Measurements from ENCODE around the gene KATNB1.
"Not testable (repeated sequence)": the region's sequence is repeated elsewhere in the genome, so short reads cannot be mapped to it uniquely, and the experiment has no call there.

The KATNB1 gene

DNA sequence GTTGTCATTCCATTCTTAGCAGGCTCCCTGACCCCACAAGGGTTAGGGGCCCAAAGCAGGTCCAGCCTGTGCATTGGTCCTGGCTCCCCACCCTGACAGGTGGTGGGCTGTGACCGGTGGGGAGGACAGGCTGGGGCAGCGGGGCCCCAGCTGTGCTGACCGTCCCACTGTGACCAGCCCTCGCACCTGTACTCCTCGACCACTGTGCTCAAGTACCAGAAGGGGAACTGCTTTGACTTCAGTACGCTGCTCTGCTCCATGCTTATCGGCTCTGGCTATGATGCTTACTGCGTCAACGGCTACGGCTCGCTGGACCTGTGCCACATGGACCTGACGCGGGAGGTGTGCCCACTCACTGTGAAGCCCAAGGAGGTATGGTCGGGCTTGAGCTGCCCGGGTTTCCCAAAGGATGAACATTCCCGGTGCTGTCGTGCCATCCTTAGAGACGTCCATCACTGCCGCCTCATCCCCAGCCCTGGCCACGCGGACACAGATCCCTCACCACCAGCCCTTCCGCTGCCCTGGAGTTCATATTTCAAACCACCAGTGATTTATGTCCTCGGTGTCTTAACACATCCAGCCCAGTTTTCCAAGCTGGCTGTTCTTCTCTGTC lies 33.7 kb upstream of the KATNB1 start:
- no peak for DNase-seq

DNA sequence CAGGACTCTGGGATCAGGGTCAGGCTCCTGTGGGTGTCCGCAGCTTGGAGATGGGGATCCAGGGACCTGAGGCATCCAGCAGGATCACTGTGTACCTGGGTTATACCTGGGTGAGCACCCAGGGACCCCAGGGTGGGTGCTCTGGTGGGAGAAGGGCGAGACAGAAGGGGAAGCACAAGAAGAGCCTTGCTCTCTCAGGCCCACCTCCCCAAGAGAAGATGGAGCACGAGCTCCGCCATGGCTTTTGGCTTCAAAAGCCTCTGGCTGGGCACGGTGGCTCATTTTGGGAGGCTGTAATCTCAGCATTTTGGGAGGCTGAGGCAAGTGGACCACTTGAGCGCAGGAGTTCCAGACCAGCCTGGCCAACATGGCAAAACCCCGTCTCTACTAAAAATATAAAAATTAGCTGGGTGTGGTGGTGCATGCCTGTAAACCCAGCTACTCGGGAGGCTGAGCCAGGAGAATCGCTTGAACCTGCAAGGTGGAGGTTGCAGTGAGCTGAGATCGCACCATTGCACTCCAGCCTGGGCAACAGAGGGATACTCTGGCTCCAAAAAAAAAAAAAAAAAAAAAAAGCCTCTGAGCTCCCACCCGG lies 32.1 kb upstream of the KATNB1 start:
- no peak for DNase-seq

DNA sequence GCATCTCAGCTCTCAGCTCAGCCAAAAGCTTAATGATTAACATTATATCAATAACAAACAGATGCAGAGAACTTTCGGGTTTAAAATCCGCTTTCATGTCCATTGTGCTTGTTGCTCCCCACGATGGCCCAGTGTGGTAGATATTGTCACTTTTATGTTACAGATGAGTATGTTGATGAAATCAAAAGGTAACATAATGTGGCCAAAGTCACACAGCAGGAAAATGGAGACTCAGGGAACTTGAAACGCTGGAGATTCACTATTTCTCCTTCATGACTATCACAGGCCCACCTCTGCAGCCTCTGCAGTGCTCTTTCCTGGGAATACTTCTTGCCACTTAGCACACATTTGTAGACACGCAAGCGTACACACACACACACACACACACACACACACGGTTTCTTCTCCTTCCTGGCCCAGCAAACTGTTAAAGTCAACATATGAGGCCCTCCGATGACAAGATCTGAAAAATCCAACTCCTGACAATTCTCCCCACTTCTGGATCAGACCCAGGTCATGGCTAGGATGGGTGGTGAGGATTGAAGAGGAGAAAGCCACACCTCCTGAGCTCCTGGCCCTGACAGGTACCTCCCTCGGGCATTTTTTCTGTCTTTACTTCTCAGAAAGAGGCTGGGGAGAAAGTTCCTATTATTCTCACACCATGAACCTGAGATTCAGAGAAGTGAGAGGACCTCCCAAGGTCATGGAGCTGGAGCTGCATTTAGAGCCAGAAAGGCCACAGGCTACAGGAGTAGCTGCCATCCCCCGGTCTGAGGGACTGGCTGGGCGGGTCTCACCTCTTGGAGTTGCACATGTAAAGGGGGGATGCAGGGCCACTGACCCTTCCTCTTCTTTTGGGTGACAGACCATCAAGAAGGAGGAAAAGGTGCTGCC lies 31.3 kb upstream of the KATNB1 start:
- no peak for DNase-seq

DNA sequence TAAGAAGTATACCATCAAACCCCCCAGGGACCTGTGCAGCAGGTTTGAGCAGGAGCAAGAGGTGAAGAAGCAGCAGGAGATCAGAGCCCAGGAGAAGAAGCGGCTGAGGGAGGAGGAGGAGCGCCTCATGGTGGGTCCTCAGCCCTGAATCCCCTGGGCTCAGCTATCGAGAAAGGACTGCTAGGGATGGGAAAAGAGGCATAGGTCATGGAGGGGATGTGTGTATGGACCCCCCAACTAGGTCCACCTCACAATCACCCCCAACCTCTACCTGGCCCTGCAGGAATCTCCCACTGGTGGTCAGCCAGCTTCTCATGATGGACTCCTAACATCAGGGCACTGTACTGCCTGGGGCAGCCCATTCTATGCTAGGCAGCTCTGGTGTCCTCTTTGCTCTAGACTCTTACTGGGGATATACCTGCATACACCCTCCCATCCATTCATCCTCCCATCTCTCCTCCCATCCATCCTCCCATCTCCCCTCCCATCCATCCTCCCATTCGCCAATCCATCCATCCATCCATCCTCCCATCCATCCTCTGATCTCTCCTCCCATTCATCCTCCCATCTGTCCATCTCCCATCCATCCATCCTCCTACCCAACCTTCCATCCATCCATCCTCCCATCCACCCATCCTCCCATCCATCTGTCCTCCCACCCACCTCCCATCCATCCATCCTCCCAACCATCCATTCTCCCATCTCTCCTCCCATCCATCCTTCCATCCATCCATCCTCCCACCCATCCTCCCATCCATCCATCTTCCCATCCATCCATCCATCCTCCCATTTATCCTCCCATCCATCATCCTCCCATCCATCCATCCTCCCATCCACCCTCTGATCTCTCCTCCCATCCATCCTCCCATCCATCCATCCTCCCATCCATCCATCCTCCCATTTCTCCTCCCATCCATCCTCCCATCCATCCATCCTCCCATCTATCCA lies 30.4 kb upstream of the KATNB1 start:
- no peak for DNase-seq

DNA sequence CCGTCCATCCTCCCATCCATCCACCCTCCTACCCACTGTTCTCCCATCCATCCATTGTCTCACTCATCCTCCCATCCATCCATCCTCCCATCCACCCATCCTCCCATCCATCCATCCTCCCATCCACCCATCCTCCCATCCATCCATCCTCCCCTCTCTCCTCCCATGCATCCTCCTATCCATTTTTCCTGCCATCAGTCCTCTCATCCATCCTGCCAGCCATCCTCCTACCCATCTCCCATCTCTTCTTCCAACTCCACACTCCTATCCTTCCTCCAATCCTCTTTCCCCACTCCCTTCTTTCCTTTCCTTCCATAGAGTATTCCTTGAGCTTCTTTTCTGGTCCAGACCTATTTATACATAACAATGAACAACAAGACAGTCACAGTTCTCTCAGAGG lies 28.9 kb upstream of the KATNB1 start:
- no peak for DNase-seq

DNA sequence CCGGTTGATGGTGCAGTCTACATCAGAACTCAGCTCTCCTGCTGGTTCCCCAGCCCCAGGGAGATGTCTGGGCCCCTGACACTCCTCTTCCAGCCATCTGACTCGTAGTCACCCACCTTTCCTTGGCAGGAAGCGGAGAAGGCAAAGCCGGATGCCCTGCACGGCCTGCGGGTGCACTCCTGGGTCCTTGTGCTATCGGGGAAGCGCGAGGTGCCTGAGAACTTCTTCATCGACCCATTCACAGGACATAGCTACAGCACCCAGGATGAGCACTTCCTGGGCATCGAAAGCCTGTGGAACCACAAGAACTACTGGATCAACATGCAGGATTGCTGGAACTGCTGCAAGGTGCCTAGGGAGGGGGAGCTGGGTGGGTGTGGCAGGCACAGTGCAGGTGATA lies 28.2 kb upstream of the KATNB1 start:
- no peak for DNase-seq

DNA sequence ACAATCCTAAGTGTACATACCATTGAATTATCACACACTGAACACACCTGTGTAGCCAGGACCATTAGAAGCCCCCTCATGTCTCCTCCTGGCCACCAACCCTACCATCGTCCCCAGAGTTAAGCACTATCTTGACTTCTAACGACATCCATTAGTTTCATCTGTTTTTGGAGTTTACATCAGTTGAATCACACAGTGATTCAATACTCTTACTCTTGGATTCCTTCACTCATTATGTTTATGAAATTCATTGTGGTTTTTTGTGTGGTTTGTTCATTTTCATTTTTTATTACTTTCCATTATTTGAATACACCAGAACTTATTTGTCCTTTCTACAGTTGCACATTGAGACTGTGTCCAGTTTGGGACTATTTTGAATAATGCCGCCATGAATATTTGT lies 27.4 kb upstream of the KATNB1 start:
- DNase-seq: no peak

DNA sequence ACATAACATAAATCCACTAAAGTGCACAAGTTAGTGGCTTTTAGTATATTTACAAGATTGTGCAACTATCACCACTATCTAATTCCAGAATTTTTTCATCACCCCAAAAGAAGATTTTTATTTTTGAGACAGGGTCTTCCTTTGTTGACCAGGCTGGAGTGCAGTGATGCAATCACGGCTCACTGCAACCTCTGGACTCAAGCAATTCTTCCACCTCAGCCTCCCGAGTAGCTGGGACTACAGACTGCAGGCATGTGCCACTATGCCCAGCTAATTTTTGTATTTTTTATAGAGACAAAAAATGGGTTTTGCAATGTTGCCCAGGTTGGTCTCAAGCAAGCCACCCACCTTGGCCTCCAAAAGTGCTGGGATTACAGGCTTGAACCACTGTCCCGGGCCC lies 25.9 kb upstream of the KATNB1 start:
- DNase-seq: no peak

DNA sequence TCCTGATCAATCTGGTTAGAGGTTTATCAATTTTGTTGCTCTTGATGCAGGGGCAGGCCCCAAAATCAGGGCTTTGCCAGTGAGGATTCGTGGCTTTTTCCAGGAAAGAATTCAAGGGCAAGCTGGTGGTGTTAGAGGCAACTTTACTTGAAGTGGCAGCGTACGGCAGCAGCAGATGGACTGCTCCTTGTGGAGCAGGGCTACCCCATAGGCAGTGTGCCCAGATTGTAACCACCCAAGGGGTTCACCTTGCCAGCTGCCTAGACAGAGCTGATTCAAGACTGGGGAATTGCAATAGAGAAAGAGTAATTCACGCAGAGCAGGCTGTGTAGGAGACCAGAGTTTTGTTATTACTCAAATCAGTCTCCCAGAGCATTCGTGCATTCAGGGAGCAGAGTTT lies 24.2 kb upstream of the KATNB1 start:
- DNase-seq: no peak

DNA sequence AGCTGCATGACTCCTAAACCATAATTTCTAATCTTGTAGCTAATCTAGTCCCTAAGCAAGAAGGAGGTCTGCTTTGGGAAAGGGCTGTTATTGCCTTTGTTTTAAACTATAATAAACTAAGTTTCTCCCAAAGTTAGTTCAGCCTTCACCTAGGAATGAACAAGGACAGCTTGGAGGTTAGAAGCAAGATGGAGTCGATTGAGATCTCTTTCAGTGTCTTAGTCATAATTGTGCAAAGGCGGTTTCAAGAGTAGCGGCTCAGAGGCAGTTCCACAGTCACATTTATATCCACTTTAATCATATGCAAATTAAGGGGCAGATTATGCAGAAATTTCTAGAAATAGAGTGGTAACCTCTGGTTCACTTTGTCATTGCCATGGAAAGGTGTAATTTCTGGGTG lies 23.6 kb upstream of the KATNB1 start:
- no peak for DNase-seq

DNA sequence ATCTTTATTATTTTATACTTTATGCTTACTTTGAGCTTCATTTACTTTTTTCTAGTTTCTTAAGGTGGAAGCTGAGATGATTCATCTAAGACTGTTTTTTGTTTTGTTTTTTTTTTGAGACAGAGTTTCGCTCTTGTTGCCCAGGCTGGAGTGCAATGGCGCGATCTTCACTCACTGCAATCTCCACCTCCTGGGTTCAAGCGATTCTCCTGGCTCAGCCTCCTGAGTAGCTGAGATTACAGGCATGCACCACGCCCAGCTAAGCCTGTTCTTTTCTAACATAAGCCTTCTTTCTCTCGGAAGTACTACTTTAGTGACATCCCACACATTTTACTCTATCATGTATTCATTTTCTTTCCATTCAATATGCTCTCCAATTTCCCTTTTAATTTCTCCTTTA lies 23.0 kb upstream of the KATNB1 start:
- not testable (repeated sequence) for DNase-seq

DNA sequence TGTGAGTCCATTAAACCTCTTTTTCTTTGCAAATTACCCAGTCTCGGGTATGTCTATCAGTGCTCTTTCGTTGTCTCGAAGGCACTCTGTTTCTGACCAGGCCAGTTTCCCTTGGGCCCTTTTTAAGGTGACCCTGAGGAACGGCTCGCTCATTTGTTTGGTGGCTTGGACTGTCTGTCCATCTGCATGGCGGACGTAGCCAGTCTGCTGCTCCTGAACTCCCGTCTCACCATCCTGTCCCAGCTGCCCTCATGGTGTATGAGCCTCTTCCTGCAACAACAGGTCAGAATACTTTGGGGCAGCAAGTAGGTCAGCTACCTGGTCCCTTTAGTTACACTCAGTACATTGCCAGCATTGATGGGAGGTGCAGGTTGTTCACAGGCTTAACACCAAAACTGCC lies 22.0 kb upstream of the KATNB1 start:
- DNase-seq: no peak

DNA sequence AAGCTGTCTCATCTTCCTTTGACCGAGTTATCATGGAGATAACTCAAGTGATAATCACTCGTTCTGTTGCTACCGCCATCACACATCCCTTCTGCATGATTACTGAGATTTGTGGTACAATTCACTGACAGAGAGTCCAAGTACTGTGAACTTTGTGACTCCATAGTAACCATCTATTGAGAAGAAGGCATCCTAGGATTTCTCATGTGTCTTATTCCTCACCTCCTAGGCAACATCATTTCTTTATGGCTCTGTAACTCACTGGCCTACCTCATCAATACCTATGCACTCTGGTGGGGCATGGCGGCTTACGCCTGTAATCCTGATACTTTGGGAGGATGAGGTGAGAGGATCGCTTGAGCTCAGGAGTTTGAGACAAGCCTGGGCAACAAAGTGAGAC lies 21.5 kb upstream of the KATNB1 start:
- DNase-seq: no peak

DNA sequence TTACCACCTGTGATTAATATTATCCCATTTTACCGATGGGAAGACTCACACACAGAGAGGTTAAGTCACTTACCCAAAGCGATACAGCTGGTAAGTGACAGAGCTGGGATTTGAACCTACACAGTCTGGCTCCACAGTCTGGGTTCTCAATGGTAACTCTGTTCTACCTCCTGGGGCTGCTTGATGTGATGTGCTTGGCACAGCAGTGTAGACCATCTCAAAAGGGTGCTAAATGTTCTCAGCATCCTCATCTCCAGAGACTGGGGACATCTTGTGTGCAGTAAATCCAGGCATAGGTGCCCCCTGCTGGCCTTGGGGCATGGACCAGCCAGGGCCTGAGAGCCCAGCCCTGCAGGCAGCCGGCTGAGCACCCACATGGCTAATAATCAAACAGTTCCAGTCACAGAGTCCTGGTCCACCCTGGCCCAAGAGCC lies 15.4 kb upstream of the KATNB1 start:
- no peak for DNase-seq

DNA sequence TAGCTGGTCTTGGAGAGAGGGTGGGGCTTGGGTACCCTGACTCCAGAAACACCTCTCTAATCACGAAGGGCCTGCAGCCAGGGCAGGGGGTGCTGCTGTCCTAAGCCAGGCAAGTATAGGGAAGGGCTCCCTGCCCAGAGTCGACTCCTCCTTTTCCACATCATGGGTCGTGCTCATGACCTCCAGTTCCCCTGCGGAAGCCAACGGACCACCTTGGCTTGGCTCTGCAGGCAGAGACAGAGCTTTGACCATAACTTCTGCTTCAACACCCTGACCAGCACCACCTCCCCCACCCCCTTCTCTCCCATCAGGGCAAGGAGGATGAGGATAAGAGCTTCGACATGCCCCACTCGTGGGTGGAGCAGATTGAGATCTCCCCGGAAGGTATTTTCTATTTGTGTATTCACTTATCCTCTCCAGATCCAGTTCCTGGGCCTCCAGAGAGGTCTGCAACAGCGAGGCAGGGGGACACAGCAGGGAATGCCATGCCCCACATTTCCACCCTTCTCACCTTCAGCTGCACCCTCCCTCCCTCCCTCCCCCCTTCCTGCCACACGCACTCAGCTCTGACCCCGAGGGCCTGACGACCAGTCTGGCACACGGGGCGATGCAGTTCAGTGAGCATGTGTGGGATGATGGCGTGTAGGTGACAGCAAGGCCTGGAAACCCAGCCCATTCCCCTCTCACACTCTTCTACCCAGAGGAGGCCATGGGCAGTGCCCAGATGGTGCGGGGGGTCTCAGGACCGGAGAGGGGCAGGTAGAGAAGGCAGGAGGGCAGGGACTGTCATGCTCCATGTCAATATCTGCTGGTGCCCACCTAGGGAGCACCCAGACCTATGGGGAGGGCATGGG lies 14.0 kb upstream of the KATNB1 start:
- no peak for DNase-seq

DNA sequence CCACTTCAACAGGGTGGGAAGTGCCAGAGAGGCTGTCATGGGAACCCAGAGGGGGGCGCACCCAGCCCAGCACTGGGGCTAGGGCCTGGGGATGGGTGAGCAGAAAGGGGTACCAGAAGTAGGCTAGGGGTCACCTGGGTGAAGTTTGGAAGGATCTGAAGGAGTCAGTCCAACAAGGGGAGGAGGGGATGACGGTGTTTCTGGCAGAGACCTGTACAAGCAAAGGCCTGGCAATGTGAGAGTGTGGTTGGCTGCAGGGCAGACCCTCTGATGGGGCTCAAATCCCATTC lies 13.4 kb upstream of the KATNB1 start:
- DNase-seq: no peak

DNA sequence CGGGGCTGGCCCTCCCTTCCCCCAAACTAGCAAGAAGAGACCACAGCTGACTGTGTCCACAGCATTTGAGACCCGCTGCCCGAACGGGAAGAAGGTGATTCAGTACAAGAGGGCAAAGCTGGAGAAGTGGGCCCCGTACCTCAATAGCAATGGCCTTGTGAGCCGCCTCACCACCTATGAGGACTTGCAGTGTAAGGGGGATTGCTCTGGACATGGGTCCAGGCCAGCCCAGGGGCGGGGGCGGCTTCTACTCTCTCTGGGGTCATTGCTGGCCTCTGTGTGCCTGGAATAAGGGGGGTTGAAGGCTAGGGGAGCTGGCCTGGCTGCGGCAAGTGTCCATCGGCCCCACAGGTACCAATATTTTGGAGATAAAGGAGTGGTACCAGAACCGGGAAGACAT lies 12.9 kb upstream of the KATNB1 start:
- no peak for DNase-seq

DNA sequence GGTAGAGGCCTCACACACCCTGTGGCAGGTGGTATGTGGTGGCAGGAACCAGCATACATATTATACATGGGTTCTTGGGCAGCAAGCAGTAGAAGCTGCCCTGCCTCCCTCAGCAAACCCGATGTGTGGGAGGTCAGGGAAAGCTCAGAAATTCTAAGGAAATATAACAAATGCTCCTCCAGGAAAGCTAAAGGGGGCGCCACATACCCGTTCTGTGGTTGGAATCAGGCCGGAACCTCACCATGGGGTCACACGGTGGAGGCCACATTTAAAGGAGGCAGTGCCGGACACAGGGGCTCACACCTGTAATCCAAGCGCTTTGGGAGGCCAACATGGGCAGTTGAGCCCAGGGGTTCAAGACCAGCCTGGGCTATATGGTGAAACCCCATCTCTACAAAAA lies 12.4 kb upstream of the KATNB1 start:
- DNase-seq: no peak

DNA sequence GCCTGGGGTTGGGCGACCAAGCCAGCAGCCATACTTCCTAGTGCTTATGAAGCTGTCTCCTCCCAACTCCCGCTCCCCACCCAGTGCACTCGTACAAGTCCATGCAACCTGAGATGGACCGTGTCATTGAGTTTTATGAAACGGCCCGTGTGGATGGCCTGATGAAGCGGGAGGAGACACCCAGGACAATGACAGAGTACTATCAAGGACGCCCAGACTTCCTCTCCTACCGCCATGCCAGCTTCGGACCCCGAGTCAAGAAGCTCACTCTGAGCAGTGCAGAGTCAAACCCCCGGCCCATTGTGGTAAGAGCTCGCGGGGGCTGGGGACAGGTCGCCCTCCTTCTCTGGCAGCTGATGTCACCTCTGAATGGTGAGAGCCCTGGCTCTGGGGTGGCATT lies 11.0 kb upstream of the KATNB1 start:
- no peak for DNase-seq

DNA sequence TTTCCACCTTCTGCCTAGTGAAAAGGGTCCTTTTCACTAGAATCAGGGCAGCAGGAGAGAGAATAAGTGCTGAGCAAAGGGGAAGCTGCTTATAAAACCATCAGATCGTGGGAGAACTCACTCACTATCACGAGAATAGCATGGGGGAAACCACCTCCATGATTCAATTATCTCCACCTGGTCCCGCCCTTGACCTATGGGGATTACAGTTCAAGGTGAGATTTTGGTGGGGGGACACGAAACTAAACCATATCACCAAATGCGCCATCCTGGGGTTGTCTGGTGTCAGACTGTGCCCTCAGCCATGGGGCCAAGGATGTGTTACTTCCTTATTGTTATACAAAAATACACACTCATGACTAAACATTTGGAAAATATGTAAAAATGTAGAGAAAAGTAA lies 10.4 kb upstream of the KATNB1 start:
- no peak for DNase-seq

DNA sequence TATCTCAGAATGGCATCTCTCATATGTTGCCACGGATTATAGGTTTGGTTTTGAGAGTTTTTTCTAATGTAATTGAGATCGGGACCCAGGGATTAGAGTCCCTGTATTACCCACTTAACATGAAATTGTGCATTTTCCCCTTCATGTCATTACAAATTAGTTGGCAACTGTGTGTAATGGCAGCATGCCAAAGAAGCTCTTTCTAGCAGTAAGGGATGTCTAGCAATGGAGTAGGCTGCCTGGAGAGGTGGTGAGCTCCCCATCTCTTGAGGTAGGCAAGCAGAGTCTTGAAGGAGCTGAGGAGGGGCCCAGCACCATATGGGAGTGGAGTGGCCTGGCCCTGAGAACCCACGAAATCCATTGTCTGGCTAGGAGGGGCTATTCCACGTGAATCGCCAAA lies 10.0 kb upstream of the KATNB1 start:
- DNase-seq: no peak

DNA sequence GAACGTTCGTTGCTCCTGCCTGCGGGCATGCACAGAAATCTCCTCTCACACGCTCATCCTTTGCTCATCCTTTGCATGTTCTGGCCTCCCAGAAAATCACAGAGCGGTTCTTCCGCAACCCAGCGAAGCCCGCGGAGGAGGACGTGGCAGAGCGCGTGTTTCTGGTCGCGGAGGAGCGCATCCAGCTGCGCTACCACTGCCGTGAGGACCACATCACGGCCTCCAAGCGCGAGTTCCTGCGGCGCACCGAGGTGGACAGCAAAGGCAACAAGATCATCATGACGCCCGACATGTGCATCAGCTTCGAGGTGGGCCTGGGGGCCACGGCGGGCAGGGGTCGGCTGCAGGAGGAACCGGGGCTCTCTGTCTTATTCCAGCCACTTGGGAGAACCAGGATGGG lies 9.6 kb upstream of the KATNB1 start:
- DNase-seq: no peak
